Mesenchymal stem cell (in vitro differentiated cells and primary cell): ENCODE data around the gene EEFSEC.

Experiments used
- DNase-seq: peaks from one replicate; pipeline ENCODE4 v3.0.0-alpha.2; 2013
- H2AFZ ChIP-seq: one replicate; pipeline ENCODE4 v1.6.1; 2013; ENCODE audit warnings: low read depth, mild to moderate bottlenecking, control low read depth, inconsistent platforms, low read length, moderate library complexity
- H2AK5ac ChIP-seq: 2 replicates; pipeline ENCODE4 v1.6.1; 2013; ENCODE audit warnings: low read length, moderate library complexity, mild to moderate bottlenecking, inconsistent platforms; ENCODE audit not compliant: severe bottlenecking
- H2BK120ac ChIP-seq: one replicate; pipeline ENCODE4 v1.6.1; 2013; ENCODE audit warnings: low read depth, mild to moderate bottlenecking, inconsistent platforms, low read length, moderate library complexity
- H2BK12ac ChIP-seq, 2 experiments: one replicate each; pipeline ENCODE4 v1.6.1; 2013; ENCODE audit warnings: inconsistent platforms in 2 of 2, low read length in 2 of 2, mild to moderate bottlenecking in 2 of 2, moderate library complexity in 2 of 2, control low read depth in 1 of 2
- H2BK15ac ChIP-seq: one replicate; pipeline ENCODE4 v1.6.1; 2013; ENCODE audit warnings: mild to moderate bottlenecking, low read depth, inconsistent platforms; ENCODE audit not compliant: poor library complexity, severe bottlenecking
- H2BK5ac ChIP-seq: 2 replicates; pipeline ENCODE4 v1.6.1; 2013; ENCODE audit warnings: low read depth, mild to moderate bottlenecking, low read length, control low read depth, inconsistent platforms; ENCODE audit not compliant: poor library complexity, severe bottlenecking
- H3K14ac ChIP-seq, 2 experiments: one replicate each; pipeline ENCODE4 v1.6.1; 2013; ENCODE audit warnings: inconsistent platforms in 2 of 2, low read length in 2 of 2, control low read depth in 1 of 2, mild to moderate bottlenecking in 1 of 2, moderate library complexity in 1 of 2
- H3K18ac ChIP-seq, 2 experiments: one replicate each; pipeline ENCODE4 v1.6.1; 2013; ENCODE audit warnings: inconsistent platforms in 2 of 2, low read length in 2 of 2, control low read depth in 1 of 2, low read depth in 1 of 2, mild to moderate bottlenecking in 1 of 2
- H3K23ac ChIP-seq, 2 experiments: one replicate each; pipeline ENCODE4 v1.6.1; 2013; ENCODE audit warnings: inconsistent platforms in 2 of 2, low read length in 2 of 2, mild to moderate bottlenecking in 2 of 2, moderate library complexity in 2 of 2, control low read depth in 1 of 2
- H3K27ac ChIP-seq: 2 replicates; pipeline ENCODE4 v1.5.1; 2013; ENCODE audit warnings: mild to moderate bottlenecking, moderate library complexity, low read length, control low read depth, inconsistent platforms; ENCODE audit not compliant: poor library complexity, severe bottlenecking
- H3K27me3 ChIP-seq, 2 experiments: 2 replicates each; pipeline versions ENCODE4 v1.6.1 to v1.7.0; 2013; ENCODE audit warnings: low read length in 2 of 2, mild to moderate bottlenecking in 2 of 2, moderate library complexity in 2 of 2, control low read depth in 1 of 2, inconsistent platforms in 1 of 2; ENCODE audit not compliant: control insufficient read depth in 1 of 2, insufficient read depth in 1 of 2
- H3K36me3 ChIP-seq, 2 experiments: 2 replicates each; pipeline versions ENCODE4 v1.6.1 to v1.7.0; 2013; ENCODE audit warnings: low read length in 2 of 2, control low read depth in 1 of 2, inconsistent platforms in 1 of 2, low read depth in 1 of 2, mild to moderate bottlenecking in 1 of 2; ENCODE audit not compliant: insufficient read depth in 2 of 2, control insufficient read depth in 1 of 2
- H3K4ac ChIP-seq, 2 experiments: one replicate each; pipeline ENCODE4 v1.6.1; 2013; ENCODE audit warnings: inconsistent platforms in 2 of 2, low read length in 2 of 2, mild to moderate bottlenecking in 2 of 2, moderate library complexity in 2 of 2, control low read depth in 1 of 2, low read depth in 1 of 2
- H3K4me1 ChIP-seq: 2 replicates; pipeline ENCODE4 v1.6.1; 2013; ENCODE audit warnings: low read depth, low read length, control low read depth; ENCODE audit not compliant: control insufficient read depth, insufficient read depth
- H3K4me2 ChIP-seq: 2 replicates; pipeline ENCODE4 v1.6.1; 2013; ENCODE audit warnings: low read length, mild to moderate bottlenecking, inconsistent platforms; ENCODE audit not compliant: poor library complexity, severe bottlenecking
- H3K4me3 ChIP-seq, 2 experiments: 2 replicates each; pipeline versions ENCODE4 v1.5.1 to v1.7.0; 2013; ENCODE audit warnings: low read length in 2 of 2, mild to moderate bottlenecking in 2 of 2, control low read depth in 1 of 2, low read depth in 1 of 2; ENCODE audit not compliant: insufficient read depth in 1 of 2
- H3K79me1 ChIP-seq: replicated peaks from 2 replicates; pipeline ENCODE4 v1.6.1; 2013; ENCODE audit warnings: mild to moderate bottlenecking, control low read depth, low read length, inconsistent platforms; ENCODE audit not compliant: poor library complexity, severe bottlenecking
- H3K9ac ChIP-seq: 2 replicates; pipeline ENCODE4 v1.7.0; 2013; ENCODE audit warnings: mild to moderate bottlenecking, low read length, moderate library complexity
- H3K9me3 ChIP-seq: 2 replicates; pipeline ENCODE4 v1.7.0; 2013; ENCODE audit warnings: mild to moderate bottlenecking, low read length; ENCODE audit not compliant: control insufficient read depth
- H4K8ac ChIP-seq: one replicate; pipeline ENCODE4 v1.6.1; 2013; ENCODE audit warnings: inconsistent platforms, mild to moderate bottlenecking, low read length, moderate library complexity
- H4K91ac ChIP-seq: one replicate; pipeline ENCODE4 v1.6.1; 2013; ENCODE audit warnings: mild to moderate bottlenecking, low read length, inconsistent platforms
- WGBS: methylation state at CpG from one replicate; pipeline ENCODE4 v1.1.7; 2013; ENCODE audit warnings: mixed read lengths; 5-methylcytosine and 5-hydroxymethylcytosine counted together

Gene EEFSEC

DNA sequence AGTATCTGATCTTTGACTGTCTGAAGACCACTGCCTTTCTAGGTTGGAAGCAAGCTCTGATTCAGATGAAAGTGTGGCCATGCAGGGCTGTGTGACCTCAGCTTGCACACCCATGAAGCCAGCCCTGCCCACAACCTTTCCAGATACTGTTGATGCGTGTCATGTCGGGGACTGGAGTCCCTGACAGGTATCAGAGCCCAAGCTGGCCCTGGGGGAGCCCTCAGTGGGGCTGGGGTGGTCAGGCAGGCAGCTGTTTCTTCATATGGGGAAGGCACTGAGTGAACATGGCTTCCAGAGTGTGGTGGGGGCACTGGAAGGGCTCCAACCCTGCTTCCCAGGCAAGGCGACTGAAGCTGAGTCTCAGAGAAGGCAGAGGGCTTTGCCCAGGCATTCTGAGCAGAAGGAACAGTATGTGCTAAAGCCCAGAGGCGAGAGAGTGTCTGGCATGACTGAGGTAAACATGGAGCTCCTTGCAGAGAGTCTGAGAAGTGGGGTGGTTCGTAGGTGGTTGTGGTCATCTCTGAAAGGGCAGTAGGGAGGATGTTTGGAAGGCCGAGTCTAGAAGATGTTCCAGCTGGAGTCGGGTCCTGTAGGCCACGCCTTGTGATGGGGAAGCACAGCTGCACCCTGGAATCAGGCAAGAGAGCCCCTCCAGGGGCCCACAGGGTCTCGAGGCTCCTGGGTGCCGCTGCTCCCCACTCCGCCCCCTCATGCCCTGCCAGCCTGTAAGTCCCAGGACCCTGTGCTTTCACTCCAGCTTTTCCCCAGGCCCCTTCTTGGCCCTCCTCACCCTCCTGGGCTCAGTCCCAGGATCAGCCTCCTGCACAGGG, 122.2 kb downstream of the EEFSEC start:
- H2BK5ac ChIP-seq, result no peak overlapping the region
- H3K79me1 ChIP-seq, result no peaks in the 10 kb centered on the region
- H2AK5ac ChIP-seq, result peak overlapping the region; percentile 10
- H3K9ac ChIP-seq, result no peak overlapping the region
- no peak overlapping the region for H2AFZ ChIP-seq
- H2BK12ac ChIP-seq, result peak overlapping the region; percentile 6 to 73
- H3K14ac ChIP-seq, result peak overlapping the region in 1 of 2 experiments; percentile 68
- no peak overlapping the region for H3K23ac ChIP-seq
- no peak overlapping the region for H3K4me2 ChIP-seq
- H3K4me3 ChIP-seq, result no peak overlapping the region
- WGBS, result 92% methylated on average over 11 of the region's 11 CpGs
- H3K27ac ChIP-seq, result peak overlapping the region; percentile 4
- H3K4ac ChIP-seq, result peak overlapping the region; percentile 14 to 37
- no peaks in the 10 kb centered on the region for H3K9me3 ChIP-seq
- peaks cover 42% of the 10 kb centered on the region for H3K4me1 ChIP-seq
- H3K18ac ChIP-seq, result peak overlapping the region; percentile 58 to 72
- H3K27me3 ChIP-seq, result no peaks in the 10 kb centered on the region
- peak overlapping the region; percentile 9 for H4K91ac ChIP-seq
- no peak overlapping the region for H2BK15ac ChIP-seq
- peaks cover 0 to 2% of the 10 kb centered on the region in 2 experiments for H3K36me3 ChIP-seq
- H4K8ac ChIP-seq, result peak overlapping the region; percentile 58
- peak; percentile 50 for DNase-seq
- H2BK120ac ChIP-seq, result peak overlapping the region; percentile 36

DNA sequence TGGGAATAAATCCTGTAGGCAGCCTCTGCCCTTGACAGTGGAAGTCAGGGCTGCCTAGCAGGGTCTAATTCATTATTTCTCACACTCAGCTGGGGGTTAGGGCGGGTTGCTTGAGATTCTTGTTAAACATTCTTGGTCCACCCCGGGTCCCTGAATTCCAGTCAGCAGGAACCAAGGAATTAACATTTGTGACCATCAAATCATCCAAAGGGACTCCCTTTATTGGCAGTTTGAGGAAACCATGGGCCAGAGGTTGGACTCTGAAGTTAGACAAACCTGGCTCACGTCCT, 122.8 kb downstream of the EEFSEC start:
- Histone ChIP-seq H2AK5ac (peak overlapping the region; percentile 7), H4K8ac (no peak overlapping the region), H2BK120ac (no peak overlapping the region), H2BK12ac (peak overlapping the region in 1 of 2 experiments; percentile 11), H3K4ac (no peak overlapping the region), H3K14ac (peak overlapping the region in 1 of 2 experiments; percentile 68), H2BK5ac (no peak overlapping the region), H3K4me3 (no peak overlapping the region), H3K9ac (no peak overlapping the region), H3K27me3 (no peaks in the 10 kb centered on the region), H2AFZ (no peak overlapping the region), H3K79me1 (no peaks in the 10 kb centered on the region), H2BK15ac (no peak overlapping the region), H3K9me3 (no peaks in the 10 kb centered on the region), H3K4me2 (no peak overlapping the region), H3K36me3 (peaks cover 0 to under 1% of the 10 kb centered on the region in 2 experiments), H3K18ac (no peak overlapping the region), H4K91ac (no peak overlapping the region), H3K23ac (no peak overlapping the region), H3K4me1 (peaks cover 43% of the 10 kb centered on the region), H3K27ac (no peak overlapping the region)
- no peak for DNase-seq
- WGBS, result 88% methylated on average over 3 of the region's 3 CpGs

DNA sequence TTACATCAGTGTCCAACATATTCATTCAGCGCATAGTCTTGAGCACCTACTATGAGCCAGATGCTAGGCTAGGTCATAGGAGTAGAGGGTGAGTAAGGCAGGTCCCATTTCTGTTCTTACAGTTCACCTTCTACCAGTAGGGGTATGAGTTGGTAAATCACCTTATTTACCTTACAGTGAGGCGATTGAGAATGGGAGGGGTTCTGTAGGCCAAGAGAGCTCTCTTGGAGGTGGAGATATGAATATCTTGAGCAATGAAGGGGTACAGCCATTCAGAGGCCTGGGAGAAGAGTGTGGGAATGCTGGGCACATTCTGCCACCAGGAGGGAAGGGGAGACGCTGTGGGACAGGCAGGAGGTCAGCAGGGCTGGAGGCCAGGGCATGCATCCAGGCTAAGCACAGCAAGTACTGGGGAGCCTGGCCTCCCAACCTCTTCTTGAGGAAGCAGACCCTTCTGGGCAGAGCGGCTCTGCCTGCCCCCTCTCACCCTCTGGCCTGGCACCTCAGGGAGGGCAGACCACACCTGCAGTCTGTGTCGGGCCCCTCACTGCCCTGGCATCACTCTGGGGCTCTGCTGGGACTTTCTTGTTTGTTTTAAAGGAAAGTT, 123.4 kb downstream of the EEFSEC start:
- H2BK120ac ChIP-seq, result no peak overlapping the region
- H3K9me3 ChIP-seq, result no peaks in the 10 kb centered on the region
- H2BK15ac ChIP-seq, result no peak overlapping the region
- no peak overlapping the region for H3K23ac ChIP-seq
- no peak overlapping the region for H3K18ac ChIP-seq
- no peak overlapping the region for H3K4me3 ChIP-seq
- H3K14ac ChIP-seq, result peak overlapping the region in 1 of 2 experiments; percentile 35
- H2BK5ac ChIP-seq, result no peak overlapping the region
- H2AK5ac ChIP-seq, result peak overlapping the region; percentile 6
- H4K91ac ChIP-seq, result no peak overlapping the region
- 94% methylated on average over 4 of the region's 5 CpGs for WGBS
- H3K4me1 ChIP-seq, result peaks cover 43% of the 10 kb centered on the region
- H3K4ac ChIP-seq, result no peak overlapping the region
- H2BK12ac ChIP-seq, result peak overlapping the region in 1 of 2 experiments; percentile 51
- no peaks in the 10 kb centered on the region for H3K27me3 ChIP-seq
- H3K27ac ChIP-seq, result no peak overlapping the region
- DNase-seq, result no peak
- H3K9ac ChIP-seq, result no peak overlapping the region
- no peaks in the 10 kb centered on the region for H3K79me1 ChIP-seq
- no peak overlapping the region for H2AFZ ChIP-seq
- H4K8ac ChIP-seq, result no peak overlapping the region
- no peak overlapping the region for H3K4me2 ChIP-seq
- H3K36me3 ChIP-seq, result no peaks in the 10 kb centered on the region

DNA sequence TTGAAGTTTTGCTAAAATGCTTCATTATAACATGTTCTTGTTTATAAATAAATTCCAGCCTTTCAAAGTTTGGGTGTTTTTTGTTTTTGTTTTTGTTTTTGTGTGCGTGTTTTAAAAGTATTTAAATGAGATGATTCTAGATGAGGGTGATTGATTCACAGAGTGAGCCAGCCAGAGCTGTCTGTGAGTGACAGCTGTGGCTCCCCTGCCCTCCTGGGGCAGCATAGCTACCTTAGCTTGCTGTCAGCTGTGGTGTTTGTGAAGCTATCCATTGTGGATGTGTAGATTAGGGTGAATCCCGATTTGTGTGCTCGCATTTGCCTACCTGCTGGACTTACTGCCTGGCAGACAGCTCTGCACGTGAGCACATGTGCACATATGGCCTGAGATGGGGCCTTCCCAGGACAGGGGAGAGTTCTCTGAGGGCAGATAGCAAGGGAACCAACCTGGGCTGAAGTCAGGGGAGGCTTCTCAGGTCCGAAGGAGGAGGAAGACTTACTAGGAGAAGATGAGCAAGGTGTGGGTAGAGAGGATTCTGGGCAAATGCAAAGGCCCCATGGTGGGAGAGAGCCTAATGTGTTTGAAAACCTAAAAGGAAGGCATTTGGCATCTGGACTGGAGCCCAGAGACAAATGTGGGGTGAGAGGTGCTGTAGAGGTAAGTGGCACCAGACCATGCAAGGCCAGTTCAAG, 124.2 kb downstream of the EEFSEC start:
- H3K79me1 ChIP-seq, result no peaks in the 10 kb centered on the region
- H2BK120ac ChIP-seq, result no peak overlapping the region
- H3K4me2 ChIP-seq, result no peak overlapping the region
- H3K18ac ChIP-seq, result peak overlapping the region; percentile 33 to 37
- no peaks in the 10 kb centered on the region for H3K27me3 ChIP-seq
- H3K4ac ChIP-seq, result peak overlapping the region in 1 of 2 experiments; percentile 21
- peaks cover 45% of the 10 kb centered on the region for H3K4me1 ChIP-seq
- H4K8ac ChIP-seq, result no peak overlapping the region
- DNase-seq, result no peak
- no peaks in the 10 kb centered on the region for H3K9me3 ChIP-seq
- H3K14ac ChIP-seq, result peak overlapping the region in 1 of 2 experiments; percentile 44
- H3K23ac ChIP-seq, result no peak overlapping the region
- H3K9ac ChIP-seq, result no peak overlapping the region
- no peak overlapping the region for H2AK5ac ChIP-seq
- no peak overlapping the region for H3K4me3 ChIP-seq
- H2AFZ ChIP-seq, result peak overlapping the region; percentile 8
- no peak overlapping the region for H3K27ac ChIP-seq
- H2BK12ac ChIP-seq, result peak overlapping the region; percentile 2 to 59
- H4K91ac ChIP-seq, result peak overlapping the region; percentile 5
- no peaks in the 10 kb centered on the region for H3K36me3 ChIP-seq
- no peak overlapping the region for H2BK15ac ChIP-seq
- 93% methylated on average over 5 of the region's 5 CpGs for WGBS
- no peak overlapping the region for H2BK5ac ChIP-seq
